Measurements from ENCODE around the gene GRIK3.

DNA sequence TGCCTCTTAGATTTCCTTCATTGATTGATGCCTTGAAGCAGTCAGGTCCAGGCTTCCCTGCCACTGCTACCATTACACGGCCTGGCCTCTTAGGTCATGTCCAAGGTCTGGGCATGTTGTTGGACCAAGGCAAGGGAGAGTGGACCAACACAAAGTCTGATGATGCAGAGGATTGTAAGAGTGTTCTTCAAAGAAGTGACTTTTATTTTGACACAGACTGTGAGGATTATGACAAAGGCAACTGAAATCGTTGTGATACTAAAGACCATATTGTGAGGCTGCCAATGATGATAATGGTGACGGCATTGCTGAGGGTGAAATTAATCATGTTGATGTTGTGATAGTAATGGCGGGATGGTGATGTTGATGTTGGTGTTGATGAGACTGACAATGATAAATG lies 149.5 kb downstream of the GRIK3 start:
- no peak for TF ChIP-seq POLR2A (IDR thresholded peaks at IDR 0.05; ENCODE audit: low read depth, low read length)
- TF ChIP-seq POLR2AphosphoS5 (IDR thresholded peaks at IDR 0.05; ENCODE audit: low read depth, low read length), result no peak
- no peak for TF ChIP-seq TAF1 (IDR thresholded peaks at IDR 0.05; ENCODE audit: borderline replicate concordance, low read depth, low read length)

Measured in GM12892 (cell line).